G401 (cell line): ENCODE results near the gene CCDC78. TPM values are rescaled to one million over a fixed set of nuclear protein-coding genes. Genes with fewer than 3 reads are reported as not detected.

ENCODE experiments used
- DNase-seq: peaks from one replicate; pipeline ENCODE4 v3.0.0-alpha.2; 2015; ENCODE audit warnings: low spot score
- in situ Hi-C: cut with HindIII; loops from 2 replicates; pipeline ENCODE4 v1.10.0; 2016; ENCODE audit warnings: low sequenced_read_pairs, mixed read lengths
- total RNA-seq: library from RNA; depleted of rRNA; stranded (reverse); fragments of >200 nt; shearing (Covaris generic); gene quantifications from 2 replicates; pipeline ENCODE4 v1.2.3, GENCODE V29; 2014; rRNA removed

CCDC78 gene
- 20.0 and 26.4 TPM in 2 replicates for total RNA-seq

- in situ Hi-C loops, result no loop called here
Observed at GRCh38 chr16:726438-727290, at the start of gene CCDC78, which contains the start of gene HAGHL. CCDC78 (minus strand) TSS chr16:726443; CDS start chr16:726367, 76 bp downstream. HAGHL (plus strand) TSS chr16:727106; CDS start chr16:727510, 404 bp downstream.

GRCh38 chr16:775236-775796, 49.1 kb upstream of the CCDC78 start:
- in situ Hi-C loops, result no loop called here
- no peak for DNase-seq

More at GRCh38 chr16:726438-727290, at the start of gene CCDC78, which contains the start of gene HAGHL:
- DNase-seq, result peak; percentile 45

GRCh38 chr16:774086-775001, 48.1 kb upstream of the CCDC78 start:
- DNase-seq, result no peak
- in situ Hi-C loops, result no loop called here

GRCh38 chr16:772959-773358, 46.7 kb upstream of the CCDC78 start:
- no peak for DNase-seq
- in situ Hi-C loops, result no loop called here

- in situ Hi-C loops, result no loop called here
- no peak for DNase-seq
Observed at GRCh38 chr16:770411-770810, 44.2 kb upstream of the CCDC78 start.

GRCh38 chr16:769934-770333, 43.7 kb upstream of the CCDC78 start:
- in situ Hi-C loops, result no loop called here
- no peak for DNase-seq

- DNase-seq, result peak; percentile 13
- in situ Hi-C loops, result no loop called here
Observed at GRCh38 chr16:769184-769784, 43.0 kb upstream of the CCDC78 start.

GRCh38 chr16:768428-768827, 42.2 kb upstream of the CCDC78 start:
- DNase-seq, result no peak
- in situ Hi-C loops, result no loop called here

- DNase-seq, result no peak
- in situ Hi-C loops, result no loop called here
Observed at GRCh38 chr16:767743-768235, 41.5 kb upstream of the CCDC78 start.

- in situ Hi-C loops, result no loop called here
- DNase-seq, result no peak
Observed at GRCh38 chr16:766820-767640, 40.8 kb upstream of the CCDC78 start.

- no peak for DNase-seq
- in situ Hi-C loops, result no loop called here
Observed at GRCh38 chr16:766008-766819, 40.0 kb upstream of the CCDC78 start.

GRCh38 chr16:765488-765865, 39.2 kb upstream of the CCDC78 start:
- DNase-seq, result no peak
- in situ Hi-C loops, result no loop called here

- in situ Hi-C loops, result no loop called here
- no peak for DNase-seq
Observed at GRCh38 chr16:764848-765487, 38.7 kb upstream of the CCDC78 start.

GRCh38 chr16:764184-764750, 38.0 kb upstream of the CCDC78 start:
- DNase-seq, result no peak
- in situ Hi-C loops, result no loop called here

GRCh38 chr16:763369-764183, 37.3 kb upstream of the CCDC78 start:
- in situ Hi-C loops, result no loop called here
- DNase-seq, result no peak
